ACC112 (cell line): ENCODE measurements around the gene HMBS.

Source experiments
- H2AFZ ChIP-seq: fragments of 200-600 bp; sonication (generic); one replicate; pipeline ENCODE4 v1.6.0; 2017; ENCODE audit warnings: antibody characterized with exemption, low read length; ENCODE audit not compliant: unreplicated experiment
- H3K27ac ChIP-seq: fragments of 200-600 bp; sonication (generic); 2 replicates; pipeline ENCODE4 v1.5.1; 2014; ENCODE audit warnings: low read depth, mild to moderate bottlenecking, antibody characterized with exemption, low read length, moderate library complexity
- H3K27me3 ChIP-seq: fragments of 200-600 bp; sonication (generic); 2 replicates; pipeline ENCODE4 v1.6.1; 2014; ENCODE audit warnings: mild to moderate bottlenecking, antibody characterized with exemption, low read length, moderate library complexity, mixed read lengths; ENCODE audit not compliant: insufficient read depth
- H3K36me3 ChIP-seq: fragments of 200-600 bp; sonication (generic); 2 replicates; pipeline ENCODE4 v1.6.1; 2016; ENCODE audit warnings: mild to moderate bottlenecking, antibody characterized with exemption, low read length, moderate library complexity, mixed read lengths; ENCODE audit not compliant: insufficient read depth
- H3K4me1 ChIP-seq: fragments of 200-600 bp; sonication (generic); one replicate; pipeline ENCODE4 v1.6.1; 2016; ENCODE audit warnings: low read length, mixed read lengths; ENCODE audit not compliant: insufficient read depth, unreplicated experiment, control insufficient read depth
- H3K4me3 ChIP-seq: fragments of 200-600 bp; sonication (generic); 2 replicates; pipeline ENCODE4 v1.5.1; 2014; ENCODE audit warnings: mild to moderate bottlenecking, low read depth, low read length
- H3K79me2 ChIP-seq: fragments of 200-600 bp; sonication (generic); one replicate; pipeline ENCODE4 v1.6.0; 2016; ENCODE audit warnings: low read length; ENCODE audit not compliant: control insufficient read depth, unreplicated experiment, insufficient read depth

HMBS gene

GRCh38 chr11:119111361-119111925 is 26.8 kb downstream of the HMBS start:
- Histone ChIP-seq H3K79me2 (peaks cover 24% of the 10 kb centered on the region), H3K4me1 (peaks cover 19% of the 10 kb centered on the region), H3K36me3 (no peaks in the 10 kb centered on the region), H3K4me3 (no peak overlapping the region), H2AFZ (no peak overlapping the region), H3K27me3 (no peaks in the 10 kb centered on the region), H3K27ac (no peak overlapping the region)

- Histone ChIP-seq H2AFZ (no peak overlapping the region), H3K4me1 (peaks cover 14% of the 10 kb centered on the region), H3K27ac (no peak overlapping the region), H3K4me3 (no peak overlapping the region), H3K27me3 (no peaks in the 10 kb centered on the region), H3K36me3 (no peaks in the 10 kb centered on the region), H3K79me2 (peaks cover 22% of the 10 kb centered on the region)
Measured at GRCh38 chr11:119112314-119113020, 27.8 kb downstream of the HMBS start.

- H3K4me1 ChIP-seq, result peaks cover 7% of the 10 kb centered on the region
- H3K27me3 ChIP-seq, result no peaks in the 10 kb centered on the region
- H3K4me3 ChIP-seq, result no peak overlapping the region
- H2AFZ ChIP-seq, result no peak overlapping the region
- no peaks in the 10 kb centered on the region for H3K36me3 ChIP-seq
- no peak overlapping the region for H3K27ac ChIP-seq
- H3K79me2 ChIP-seq, result peaks cover 11% of the 10 kb centered on the region
Measured at GRCh38 chr11:119113716-119114115, 29.0 kb downstream of the HMBS start.

- Histone ChIP-seq H3K4me3 (no peak overlapping the region), H2AFZ (no peak overlapping the region), H3K27me3 (no peaks in the 10 kb centered on the region), H3K4me1 (peaks cover 4% of the 10 kb centered on the region), H3K27ac (no peak overlapping the region), H3K79me2 (peaks cover 6% of the 10 kb centered on the region), H3K36me3 (no peaks in the 10 kb centered on the region)
Measured at GRCh38 chr11:119114351-119114750, 29.7 kb downstream of the HMBS start.

- Histone ChIP-seq H3K4me1 (peaks cover 8% of the 10 kb centered on the region), H3K79me2 (no peaks in the 10 kb centered on the region), H3K27ac (no peak overlapping the region), H3K27me3 (no peaks in the 10 kb centered on the region), H2AFZ (no peak overlapping the region), H3K36me3 (no peaks in the 10 kb centered on the region), H3K4me3 (no peak overlapping the region)
Measured at GRCh38 chr11:119115484-119116234, 31.0 kb downstream of the HMBS start.

- Histone ChIP-seq H3K27ac (no peak overlapping the region), H3K27me3 (no peaks in the 10 kb centered on the region), H3K36me3 (no peaks in the 10 kb centered on the region), H3K4me3 (no peak overlapping the region), H3K79me2 (no peaks in the 10 kb centered on the region), H2AFZ (no peak overlapping the region), H3K4me1 (peaks cover 8% of the 10 kb centered on the region)
Measured at GRCh38 chr11:119116235-119116594, 31.5 kb downstream of the HMBS start.

- peaks cover 8% of the 10 kb centered on the region for H3K4me1 ChIP-seq
- H2AFZ ChIP-seq, result no peak overlapping the region
- no peak overlapping the region for H3K27ac ChIP-seq
- no peak overlapping the region for H3K4me3 ChIP-seq
- no peaks in the 10 kb centered on the region for H3K36me3 ChIP-seq
- no peaks in the 10 kb centered on the region for H3K27me3 ChIP-seq
- H3K79me2 ChIP-seq, result peaks cover 2% of the 10 kb centered on the region
Measured at GRCh38 chr11:119116601-119117000, 31.9 kb downstream of the HMBS start.

- H2AFZ ChIP-seq, result no peak overlapping the region
- H3K36me3 ChIP-seq, result no peaks in the 10 kb centered on the region
- peaks cover 8% of the 10 kb centered on the region for H3K4me1 ChIP-seq
- H3K4me3 ChIP-seq, result no peak overlapping the region
- H3K27me3 ChIP-seq, result no peaks in the 10 kb centered on the region
- H3K27ac ChIP-seq, result no peak overlapping the region
- peaks cover 7% of the 10 kb centered on the region for H3K79me2 ChIP-seq
Measured at GRCh38 chr11:119117004-119117706, 32.5 kb downstream of the HMBS start.

- H3K4me3 ChIP-seq, result no peak overlapping the region
- no peak overlapping the region for H3K27ac ChIP-seq
- no peaks in the 10 kb centered on the region for H3K36me3 ChIP-seq
- H3K79me2 ChIP-seq, result peaks cover 16% of the 10 kb centered on the region
- H3K27me3 ChIP-seq, result no peaks in the 10 kb centered on the region
- H3K4me1 ChIP-seq, result peaks cover 9% of the 10 kb centered on the region
- no peak overlapping the region for H2AFZ ChIP-seq
Measured at GRCh38 chr11:119118227-119118626, 33.5 kb downstream of the HMBS start.

GRCh38 chr11:119118946-119119345 is 34.3 kb downstream of the HMBS start:
- Histone ChIP-seq H3K4me3 (no peak overlapping the region), H3K79me2 (peaks cover 19% of the 10 kb centered on the region), H3K27me3 (no peaks in the 10 kb centered on the region), H3K4me1 (peaks cover 9% of the 10 kb centered on the region), H3K27ac (no peak overlapping the region), H3K36me3 (no peaks in the 10 kb centered on the region), H2AFZ (no peak overlapping the region)
